Measurements from ENCODE around the gene PUM1.
"Not testable (repeated sequence)": the region's sequence is repeated elsewhere in the genome, so short reads cannot be mapped to it uniquely, and the experiment has no call there.

Gene PUM1

DNA sequence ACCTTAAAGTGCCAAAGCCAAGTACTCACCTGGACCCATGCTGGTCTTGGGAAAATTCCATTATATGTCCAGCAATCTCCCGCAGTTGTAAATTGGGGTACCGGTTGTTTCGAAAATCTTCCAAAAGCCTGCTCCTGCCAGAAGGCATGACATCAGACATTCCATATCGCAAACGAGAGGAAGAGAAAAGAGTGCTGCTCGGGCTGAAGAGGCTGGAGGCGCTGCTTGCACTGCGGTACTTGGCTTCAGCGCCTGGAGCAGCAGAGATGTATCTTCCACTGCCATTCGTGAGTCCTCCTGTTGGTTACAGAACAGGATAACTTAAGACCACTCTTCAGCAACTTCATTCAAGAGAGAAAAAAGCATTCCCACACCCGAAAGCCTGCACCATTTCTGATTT is 111.8 kb downstream of the PUM1 start:
- TF ChIP-seq, protein P1, sequence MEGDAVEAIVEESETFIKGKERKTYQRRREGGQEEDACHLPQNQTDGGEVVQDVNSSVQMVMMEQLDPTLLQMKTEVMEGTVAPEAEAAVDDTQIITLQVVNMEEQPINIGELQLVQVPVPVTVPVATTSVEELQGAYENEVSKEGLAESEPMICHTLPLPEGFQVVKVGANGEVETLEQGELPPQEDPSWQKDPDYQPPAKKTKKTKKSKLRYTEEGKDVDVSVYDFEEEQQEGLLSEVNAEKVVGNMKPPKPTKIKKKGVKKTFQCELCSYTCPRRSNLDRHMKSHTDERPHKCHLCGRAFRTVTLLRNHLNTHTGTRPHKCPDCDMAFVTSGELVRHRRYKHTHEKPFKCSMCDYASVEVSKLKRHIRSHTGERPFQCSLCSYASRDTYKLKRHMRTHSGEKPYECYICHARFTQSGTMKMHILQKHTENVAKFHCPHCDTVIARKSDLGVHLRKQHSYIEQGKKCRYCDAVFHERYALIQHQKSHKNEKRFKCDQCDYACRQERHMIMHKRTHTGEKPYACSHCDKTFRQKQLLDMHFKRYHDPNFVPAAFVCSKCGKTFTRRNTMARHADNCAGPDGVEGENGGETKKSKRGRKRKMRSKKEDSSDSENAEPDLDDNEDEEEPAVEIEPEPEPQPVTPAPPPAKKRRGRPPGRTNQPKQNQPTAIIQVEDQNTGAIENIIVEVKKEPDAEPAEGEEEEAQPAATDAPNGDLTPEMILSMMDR (IDR thresholded peaks at IDR 0.05; ENCODE audit: low read depth, low read length, missing control alignments), result no peak
- no peak for DNase-seq (ENCODE audit: extremely low read depth, low read depth)
- no peak overlapping the region for H3K4me3 ChIP-seq (replicated peaks; ENCODE audit: low read depth, low read length)

DNA sequence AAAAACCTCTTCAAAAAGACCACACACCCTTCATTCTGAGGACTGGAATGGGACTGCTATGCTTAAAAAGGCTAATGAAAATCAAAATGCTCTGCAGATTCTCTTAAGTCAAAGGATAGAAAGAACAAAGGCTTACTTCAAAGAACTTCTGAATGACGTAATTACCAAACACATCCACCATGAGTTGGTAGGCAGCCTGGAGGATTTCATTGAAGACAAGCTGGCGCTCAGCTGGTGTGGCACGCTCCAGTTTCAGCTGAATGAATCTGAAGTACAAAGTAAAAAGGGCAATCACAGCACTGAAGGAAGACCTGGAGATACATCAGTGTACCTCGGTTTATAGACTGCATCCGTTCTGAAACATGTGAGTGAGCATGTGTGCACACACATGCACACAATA is 113.4 kb downstream of the PUM1 start:
- no peak overlapping the region for H3K4me3 ChIP-seq (replicated peaks; ENCODE audit: low read depth, low read length)
- TF ChIP-seq, protein P1 (IDR thresholded peaks at IDR 0.05; ENCODE audit: low read depth, low read length, missing control alignments), result no peak
- DNase-seq (ENCODE audit: extremely low read depth, low read depth), result no peak

DNA sequence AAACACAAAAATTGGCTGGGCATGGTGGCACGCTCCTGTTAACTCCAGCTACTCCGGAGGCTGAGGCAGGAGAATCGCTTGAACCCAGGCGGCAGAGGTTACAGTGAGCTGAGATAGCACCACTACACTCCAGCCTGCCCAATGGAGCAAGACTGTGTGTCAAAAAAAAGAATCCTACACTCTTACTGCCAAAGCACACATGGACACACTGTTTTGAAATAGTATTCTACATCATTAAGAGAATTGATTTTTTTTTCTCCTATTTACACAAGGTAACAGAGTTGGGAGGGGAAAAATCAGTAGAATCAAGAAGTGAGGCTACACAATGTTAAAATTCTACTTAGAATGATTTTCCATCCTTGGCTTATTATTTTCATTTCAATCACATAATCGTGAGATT is 114.8 kb downstream of the PUM1 start:
- no peak overlapping the region for H3K4me3 ChIP-seq (replicated peaks; ENCODE audit: low read depth, low read length)
- DNase-seq (ENCODE audit: extremely low read depth, low read depth), result no peak
- TF ChIP-seq, protein P1 (IDR thresholded peaks at IDR 0.05; ENCODE audit: low read depth, low read length, missing control alignments), result no peak

DNA sequence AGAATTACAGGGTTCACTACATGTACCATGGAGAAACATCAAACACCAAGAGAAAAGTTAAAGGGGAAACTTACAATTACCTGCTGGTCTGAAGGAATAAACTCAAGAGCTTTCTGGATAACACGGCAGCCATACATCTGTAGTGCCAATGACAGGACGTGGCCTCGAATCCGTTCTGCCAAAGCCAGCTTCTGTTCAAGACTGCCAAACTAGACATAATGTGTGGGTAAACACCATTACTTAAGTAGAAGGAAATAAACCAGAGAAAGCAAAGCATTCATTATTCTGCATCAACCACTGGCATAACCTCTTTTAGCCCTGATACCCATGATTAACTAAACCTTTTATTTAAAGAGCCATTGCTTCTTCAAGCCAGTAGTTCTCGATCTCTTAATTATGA is 115.5 kb downstream of the PUM1 start:
- no peak for DNase-seq (ENCODE audit: extremely low read depth, low read depth)
- TF ChIP-seq, protein P1 (IDR thresholded peaks at IDR 0.05; ENCODE audit: low read depth, low read length, missing control alignments), result no peak

DNA sequence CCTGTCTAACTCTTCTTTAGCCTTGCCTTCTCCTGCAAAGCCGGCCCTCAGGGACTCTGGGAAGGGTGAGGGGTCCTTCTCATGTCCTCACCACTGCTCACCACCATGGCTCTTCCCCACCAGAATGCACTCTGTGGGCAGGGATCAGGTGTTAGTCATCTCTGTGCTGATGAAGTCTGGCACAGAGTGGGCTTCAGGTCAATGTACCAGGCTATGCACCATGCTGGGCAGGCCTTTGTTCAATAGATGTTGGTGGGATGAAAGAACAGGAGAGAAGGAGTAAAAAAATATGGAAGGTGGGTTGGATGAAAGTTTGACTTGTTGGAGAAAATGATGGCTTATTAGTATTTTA is 116.1 kb downstream of the PUM1 start:
- DNase-seq (ENCODE audit: extremely low read depth, low read depth); H3K4me3 ChIP-seq (replicated peaks; ENCODE audit: low read depth, low read length): not testable (repeated sequence)

More for the DNA sequence above, 115.5 kb downstream of the PUM1 start:
- H3K4me3 ChIP-seq (replicated peaks; ENCODE audit: low read depth, low read length), result no peak overlapping the region

DNA sequence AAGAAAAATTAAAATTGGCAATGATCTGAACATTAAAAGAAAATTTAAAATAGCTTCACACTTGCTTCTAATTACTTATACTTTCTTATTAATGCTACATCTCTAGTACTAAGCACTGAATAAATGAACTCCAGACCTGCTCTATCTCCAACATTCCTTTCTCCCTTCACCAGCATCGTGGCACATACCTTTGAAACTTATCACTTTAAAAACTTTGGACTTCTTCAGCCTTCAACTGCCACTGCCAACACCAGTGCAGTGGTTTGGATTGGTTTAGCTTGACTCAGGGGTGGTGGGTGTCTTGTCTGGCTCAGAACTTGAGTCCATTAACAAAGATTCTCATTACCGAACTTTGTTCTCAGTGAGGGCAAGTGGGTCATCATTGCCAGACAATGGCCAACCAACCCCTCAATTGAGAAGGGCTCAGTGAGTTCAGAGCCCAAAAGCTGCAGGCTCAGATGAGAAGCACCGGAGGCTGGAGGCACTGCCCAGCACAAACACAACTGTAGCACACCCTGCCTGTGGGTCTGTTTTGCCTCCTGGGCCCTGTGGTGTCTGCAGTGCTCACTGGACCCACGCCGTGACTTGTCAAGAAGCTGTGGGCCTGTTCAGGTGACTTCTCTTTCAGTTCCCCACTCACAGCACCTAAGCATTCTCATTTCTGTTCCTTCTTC is 116.6 kb downstream of the PUM1 start:
- not testable (repeated sequence) for DNase-seq (ENCODE audit: extremely low read depth, low read depth); H3K4me3 ChIP-seq (replicated peaks; ENCODE audit: low read depth, low read length)

DNA sequence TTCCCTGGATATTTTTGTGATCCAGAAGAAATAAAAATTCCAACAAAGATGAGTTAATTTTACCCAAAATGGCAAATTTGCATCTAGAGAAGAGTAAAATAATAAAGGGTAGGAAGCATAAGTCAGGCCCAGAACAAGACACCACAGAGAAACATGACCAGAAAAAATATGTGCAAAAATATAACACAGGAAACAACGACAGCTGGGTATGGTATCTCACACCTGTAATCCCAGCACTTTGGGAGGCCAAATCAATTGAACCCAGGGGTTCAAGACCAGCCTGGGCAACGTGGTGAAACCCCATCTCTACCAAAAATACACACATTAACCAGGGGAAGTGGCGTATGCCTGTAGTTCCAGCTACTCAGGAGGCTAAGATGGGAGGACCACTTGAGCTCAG is 117.2 kb downstream of the PUM1 start:
- H3K4me3 ChIP-seq (replicated peaks; ENCODE audit: low read depth, low read length), result no peak overlapping the region
- TF ChIP-seq, protein P1 (IDR thresholded peaks at IDR 0.05; ENCODE audit: low read depth, low read length, missing control alignments), result no peak
- no peak for DNase-seq (ENCODE audit: extremely low read depth, low read depth)

DNA sequence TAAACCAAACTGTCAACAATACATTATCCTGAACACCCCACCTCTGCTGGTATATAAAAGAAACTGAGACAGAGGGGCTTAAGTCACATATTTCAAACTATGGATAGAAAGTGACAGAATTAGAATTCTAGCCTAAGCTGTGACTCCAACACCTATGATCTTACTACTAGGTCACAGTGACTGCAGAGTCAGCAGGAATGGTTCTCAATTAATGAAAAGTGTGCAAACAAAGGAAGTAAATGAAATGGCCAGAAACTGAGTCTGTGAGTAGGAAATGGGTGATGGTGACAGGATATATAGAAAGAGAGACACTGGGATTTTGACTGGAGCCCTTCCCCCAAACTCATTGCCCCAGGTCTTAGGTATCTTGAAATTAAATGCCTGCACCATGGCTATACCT is 118.3 kb downstream of the PUM1 start:
- no peak for DNase-seq (ENCODE audit: extremely low read depth, low read depth)
- no peak overlapping the region for H3K4me3 ChIP-seq (replicated peaks; ENCODE audit: low read depth, low read length)
- TF ChIP-seq, protein P1 (IDR thresholded peaks at IDR 0.05; ENCODE audit: low read depth, low read length, missing control alignments), result no peak

All from HFF-Myc (cell line).